Measurements from ENCODE around the gene SPRYD7. TPM values are rescaled to one million over a fixed set of nuclear protein-coding genes. Genes with fewer than 3 reads are reported as not detected.
A peak's percentile ranks its signal among the peaks of the same experiment; 100 is the strongest.

The SPRYD7 gene
- total RNA-seq, 2 donors from 2014 or later, result 2.0 to 5.6 TPM

DNA sequence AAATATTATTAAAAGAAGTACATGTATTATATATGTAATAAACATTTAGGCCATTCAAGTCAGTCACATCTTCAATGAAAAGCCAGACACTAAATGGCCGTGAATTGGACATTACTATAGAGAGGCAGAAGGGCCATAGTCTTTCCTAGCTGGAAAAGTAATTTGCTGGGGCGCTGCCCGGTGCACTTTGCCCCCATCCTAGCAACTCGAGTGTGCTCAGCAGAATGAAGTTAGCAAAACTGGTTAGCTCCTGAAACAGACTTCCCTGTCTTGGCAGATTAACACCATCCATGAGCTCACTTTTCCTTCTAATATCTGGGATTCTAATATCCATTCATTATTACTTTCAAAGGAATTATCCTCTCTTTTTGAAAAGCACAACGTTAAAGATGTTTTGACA is 2.8 kb upstream of the SPRYD7 start:
- Mint-ChIP-seq H3K27me3 (ENCODE audit: insufficient read depth) (peaks cover 19% of the 10 kb centered on the region), H3K36me3 (ENCODE audit: low read depth) (peaks cover 2% of the 10 kb centered on the region), H3K4me3 (no peak overlapping the region), H3K4me1 (peaks cover 5% of the 10 kb centered on the region), H3K27ac (no peak overlapping the region), H3K9me3 (no peaks in the 10 kb centered on the region)
- TF ChIP-seq, protein P1, sequence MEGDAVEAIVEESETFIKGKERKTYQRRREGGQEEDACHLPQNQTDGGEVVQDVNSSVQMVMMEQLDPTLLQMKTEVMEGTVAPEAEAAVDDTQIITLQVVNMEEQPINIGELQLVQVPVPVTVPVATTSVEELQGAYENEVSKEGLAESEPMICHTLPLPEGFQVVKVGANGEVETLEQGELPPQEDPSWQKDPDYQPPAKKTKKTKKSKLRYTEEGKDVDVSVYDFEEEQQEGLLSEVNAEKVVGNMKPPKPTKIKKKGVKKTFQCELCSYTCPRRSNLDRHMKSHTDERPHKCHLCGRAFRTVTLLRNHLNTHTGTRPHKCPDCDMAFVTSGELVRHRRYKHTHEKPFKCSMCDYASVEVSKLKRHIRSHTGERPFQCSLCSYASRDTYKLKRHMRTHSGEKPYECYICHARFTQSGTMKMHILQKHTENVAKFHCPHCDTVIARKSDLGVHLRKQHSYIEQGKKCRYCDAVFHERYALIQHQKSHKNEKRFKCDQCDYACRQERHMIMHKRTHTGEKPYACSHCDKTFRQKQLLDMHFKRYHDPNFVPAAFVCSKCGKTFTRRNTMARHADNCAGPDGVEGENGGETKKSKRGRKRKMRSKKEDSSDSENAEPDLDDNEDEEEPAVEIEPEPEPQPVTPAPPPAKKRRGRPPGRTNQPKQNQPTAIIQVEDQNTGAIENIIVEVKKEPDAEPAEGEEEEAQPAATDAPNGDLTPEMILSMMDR (conservative IDR thresholded peaks at IDR 0.05), result no peak
- Histone ChIP-seq H3K27me3 (ENCODE audit: control insufficient read depth, insufficient read depth, low read length, poor library complexity, severe bottlenecking) (peaks cover 20% of the 10 kb centered on the region), H3K27ac (ENCODE audit: low read depth, low read length) (no peak overlapping the region), H3K9me3 (ENCODE audit: control insufficient read depth, low read length) (no peaks in the 10 kb centered on the region), H3K4me1 (ENCODE audit: control insufficient read depth, insufficient read depth, low read length) (no peaks in the 10 kb centered on the region), H3K36me3 (ENCODE audit: control insufficient read depth, insufficient read depth, low read length) (no peaks in the 10 kb centered on the region), H3K9ac (ENCODE audit: extremely low read depth, low read length, poor library complexity, severe bottlenecking) (no peak overlapping the region), H3K4me3 (ENCODE audit: low read length) (no peak overlapping the region)
- 80 to 82% methylated on average over 5 of the region's 5 CpGs for WGBS, 2 experiments (ENCODE audit: insufficient coverage in 1 of 2, insufficient read length in 1 of 2)
- DNase-seq, result no peak

DNA sequence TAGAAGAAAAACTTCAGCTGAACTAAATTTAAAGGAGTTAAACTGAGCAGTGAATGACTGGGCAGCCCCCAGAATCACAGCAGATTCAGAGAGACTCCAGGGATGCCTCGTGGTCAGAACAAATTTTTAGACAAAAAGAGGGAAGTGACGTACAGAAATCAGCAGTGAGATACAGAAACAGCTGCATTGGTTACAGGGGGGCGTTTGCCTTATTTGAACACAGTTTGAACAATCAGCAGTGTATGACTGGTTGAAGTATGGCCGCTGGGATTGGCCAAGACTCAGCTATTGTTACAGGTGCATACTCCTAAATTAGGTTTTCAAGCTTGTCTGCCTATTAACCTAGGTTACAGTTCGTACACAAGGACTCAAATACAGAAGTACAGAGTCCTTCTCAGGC is 2.2 kb upstream of the SPRYD7 start:
- H3K4me1 ChIP-seq (ENCODE audit: control insufficient read depth, insufficient read depth, low read length), result no peaks in the 10 kb centered on the region
- DNase-seq, result no peak
- H3K9ac ChIP-seq (ENCODE audit: extremely low read depth, low read length, poor library complexity, severe bottlenecking), result no peak overlapping the region
- H3K9me3 Mint-ChIP-seq, result no peaks in the 10 kb centered on the region
- no peak overlapping the region for H3K27ac Mint-ChIP-seq
- TF ChIP-seq, protein P1 (conservative IDR thresholded peaks at IDR 0.05), result no peak
- no peak overlapping the region for H3K4me3 Mint-ChIP-seq
- H3K4me3 ChIP-seq (ENCODE audit: low read length), result no peak overlapping the region
- H3K9me3 ChIP-seq (ENCODE audit: control insufficient read depth, low read length), result no peaks in the 10 kb centered on the region
- no peak overlapping the region for H3K27ac ChIP-seq (ENCODE audit: low read depth, low read length)
- 86 to 88% methylated on average over 5 of the region's 5 CpGs for WGBS, 2 experiments (ENCODE audit: insufficient coverage in 1 of 2, insufficient read length in 1 of 2)
- peaks cover 19% of the 10 kb centered on the region for H3K27me3 Mint-ChIP-seq (ENCODE audit: insufficient read depth)
- H3K36me3 Mint-ChIP-seq (ENCODE audit: low read depth), result peaks cover 2% of the 10 kb centered on the region
- H3K27me3 ChIP-seq (ENCODE audit: control insufficient read depth, insufficient read depth, low read length, poor library complexity, severe bottlenecking), result peaks cover 20% of the 10 kb centered on the region
- peaks cover 5% of the 10 kb centered on the region for H3K4me1 Mint-ChIP-seq
- no peaks in the 10 kb centered on the region for H3K36me3 ChIP-seq (ENCODE audit: control insufficient read depth, insufficient read depth, low read length)

DNA sequence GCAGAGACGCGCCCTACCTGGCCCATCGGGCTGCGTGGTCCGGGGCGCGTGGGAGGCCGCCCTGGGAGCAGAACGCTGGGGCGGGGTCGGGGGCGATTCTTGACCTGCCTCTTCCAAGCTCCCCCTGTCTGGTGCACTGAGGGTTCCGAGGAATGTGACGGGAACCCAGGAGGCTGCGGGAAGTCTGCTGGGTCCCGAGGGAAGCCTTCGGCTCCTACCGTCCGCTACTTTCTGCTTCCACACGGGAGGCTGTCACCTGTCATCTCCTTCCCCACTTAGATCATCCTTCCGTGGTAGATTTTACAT is 781 bp upstream of the SPRYD7 start:
- no peaks in the 10 kb centered on the region for H3K9me3 ChIP-seq (ENCODE audit: control insufficient read depth, low read length)
- Mint-ChIP-seq H3K4me1 (peaks cover 5% of the 10 kb centered on the region), H3K4me3 (peak overlapping the region; percentile 77), H3K27me3 (ENCODE audit: insufficient read depth) (peaks cover 19% of the 10 kb centered on the region), H3K36me3 (ENCODE audit: low read depth) (no peaks in the 10 kb centered on the region), H3K27ac (no peak overlapping the region), H3K9me3 (no peaks in the 10 kb centered on the region)
- no peaks in the 10 kb centered on the region for H3K4me1 ChIP-seq (ENCODE audit: control insufficient read depth, insufficient read depth, low read length)
- peaks cover 20% of the 10 kb centered on the region for H3K27me3 ChIP-seq (ENCODE audit: control insufficient read depth, insufficient read depth, low read length, poor library complexity, severe bottlenecking)
- peak overlapping the region; percentile 94 for H3K4me3 ChIP-seq (ENCODE audit: low read length)
- WGBS, 2 experiments (ENCODE audit: insufficient coverage in 1 of 2, insufficient read length in 1 of 2), result 7 to 21% methylated on average over 6 to 21 of the region's 21 CpGs
- TF ChIP-seq, protein P1 (conservative IDR thresholded peaks at IDR 0.05), result no peak
- H3K9ac ChIP-seq (ENCODE audit: extremely low read depth, low read length, poor library complexity, severe bottlenecking), result no peak overlapping the region
- H3K27ac ChIP-seq (ENCODE audit: low read depth, low read length), result no peak overlapping the region
- H3K36me3 ChIP-seq (ENCODE audit: control insufficient read depth, insufficient read depth, low read length), result no peaks in the 10 kb centered on the region
- peak; percentile 73 for DNase-seq
